ENCODE results near the gene TJP3. TPM values are rescaled to one million over a fixed set of nuclear protein-coding genes. Genes with fewer than 3 reads are reported as not detected.

The TJP3 gene, protein sequence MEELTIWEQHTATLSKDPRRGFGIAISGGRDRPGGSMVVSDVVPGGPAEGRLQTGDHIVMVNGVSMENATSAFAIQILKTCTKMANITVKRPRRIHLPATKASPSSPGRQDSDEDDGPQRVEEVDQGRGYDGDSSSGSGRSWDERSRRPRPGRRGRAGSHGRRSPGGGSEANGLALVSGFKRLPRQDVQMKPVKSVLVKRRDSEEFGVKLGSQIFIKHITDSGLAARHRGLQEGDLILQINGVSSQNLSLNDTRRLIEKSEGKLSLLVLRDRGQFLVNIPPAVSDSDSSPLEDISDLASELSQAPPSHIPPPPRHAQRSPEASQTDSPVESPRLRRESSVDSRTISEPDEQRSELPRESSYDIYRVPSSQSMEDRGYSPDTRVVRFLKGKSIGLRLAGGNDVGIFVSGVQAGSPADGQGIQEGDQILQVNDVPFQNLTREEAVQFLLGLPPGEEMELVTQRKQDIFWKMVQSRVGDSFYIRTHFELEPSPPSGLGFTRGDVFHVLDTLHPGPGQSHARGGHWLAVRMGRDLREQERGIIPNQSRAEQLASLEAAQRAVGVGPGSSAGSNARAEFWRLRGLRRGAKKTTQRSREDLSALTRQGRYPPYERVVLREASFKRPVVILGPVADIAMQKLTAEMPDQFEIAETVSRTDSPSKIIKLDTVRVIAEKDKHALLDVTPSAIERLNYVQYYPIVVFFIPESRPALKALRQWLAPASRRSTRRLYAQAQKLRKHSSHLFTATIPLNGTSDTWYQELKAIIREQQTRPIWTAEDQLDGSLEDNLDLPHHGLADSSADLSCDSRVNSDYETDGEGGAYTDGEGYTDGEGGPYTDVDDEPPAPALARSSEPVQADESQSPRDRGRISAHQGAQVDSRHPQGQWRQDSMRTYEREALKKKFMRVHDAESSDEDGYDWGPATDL
- total RNA-seq: not detected in 2 replicates

DNA sequence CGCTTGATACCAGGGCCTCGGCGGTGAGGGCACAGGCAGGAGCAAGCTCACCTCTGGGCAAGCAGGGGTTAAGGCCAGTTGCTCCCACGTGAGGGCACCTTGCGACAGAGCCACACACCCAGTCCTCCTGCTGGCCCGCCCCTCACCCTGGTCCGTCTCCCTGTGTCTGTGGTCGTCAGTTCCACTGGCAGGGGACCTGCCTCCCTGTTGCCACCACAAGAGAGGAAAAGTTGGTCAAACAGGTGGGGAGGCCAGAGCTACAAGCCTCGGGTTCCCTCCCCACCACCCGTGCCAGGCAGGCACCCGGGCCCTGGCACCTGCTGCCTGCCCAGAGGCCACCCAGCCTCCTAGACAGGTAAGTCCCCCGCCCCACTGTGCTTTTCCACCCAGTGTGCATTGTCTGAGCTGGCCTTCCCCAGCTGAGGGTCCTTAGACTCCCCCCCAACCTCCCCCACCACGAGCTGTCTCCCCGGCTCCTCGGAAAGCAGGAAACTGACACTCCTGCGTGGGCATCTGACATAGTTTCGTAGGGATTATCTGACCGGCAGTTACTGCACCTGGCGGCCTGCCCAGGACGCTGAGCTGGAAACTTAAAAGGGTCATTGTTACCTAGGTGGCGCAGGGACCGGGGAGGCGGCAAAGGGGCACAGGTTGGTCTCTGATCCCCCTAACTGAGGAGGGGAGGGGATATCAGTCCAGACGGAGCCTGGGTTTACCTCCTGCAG lies at the start of gene TJP3:
Gene TJP3, plus strand, starts transcription at position 178 of the 725 bp plus-strand sequence. CDS start 20,049 bp downstream, outside the sequence.
- no peak for DNase-seq (ENCODE audit: low read depth)
- TF ChIP-seq, protein P1, sequence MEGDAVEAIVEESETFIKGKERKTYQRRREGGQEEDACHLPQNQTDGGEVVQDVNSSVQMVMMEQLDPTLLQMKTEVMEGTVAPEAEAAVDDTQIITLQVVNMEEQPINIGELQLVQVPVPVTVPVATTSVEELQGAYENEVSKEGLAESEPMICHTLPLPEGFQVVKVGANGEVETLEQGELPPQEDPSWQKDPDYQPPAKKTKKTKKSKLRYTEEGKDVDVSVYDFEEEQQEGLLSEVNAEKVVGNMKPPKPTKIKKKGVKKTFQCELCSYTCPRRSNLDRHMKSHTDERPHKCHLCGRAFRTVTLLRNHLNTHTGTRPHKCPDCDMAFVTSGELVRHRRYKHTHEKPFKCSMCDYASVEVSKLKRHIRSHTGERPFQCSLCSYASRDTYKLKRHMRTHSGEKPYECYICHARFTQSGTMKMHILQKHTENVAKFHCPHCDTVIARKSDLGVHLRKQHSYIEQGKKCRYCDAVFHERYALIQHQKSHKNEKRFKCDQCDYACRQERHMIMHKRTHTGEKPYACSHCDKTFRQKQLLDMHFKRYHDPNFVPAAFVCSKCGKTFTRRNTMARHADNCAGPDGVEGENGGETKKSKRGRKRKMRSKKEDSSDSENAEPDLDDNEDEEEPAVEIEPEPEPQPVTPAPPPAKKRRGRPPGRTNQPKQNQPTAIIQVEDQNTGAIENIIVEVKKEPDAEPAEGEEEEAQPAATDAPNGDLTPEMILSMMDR (IDR thresholded peaks at IDR 0.05; ENCODE audit: insufficient read depth, low read depth, low read length): no peak
- H3K4me3 ChIP-seq (ENCODE audit: low read depth, low read length): no peak within 1 kb of the TSS

DNA sequence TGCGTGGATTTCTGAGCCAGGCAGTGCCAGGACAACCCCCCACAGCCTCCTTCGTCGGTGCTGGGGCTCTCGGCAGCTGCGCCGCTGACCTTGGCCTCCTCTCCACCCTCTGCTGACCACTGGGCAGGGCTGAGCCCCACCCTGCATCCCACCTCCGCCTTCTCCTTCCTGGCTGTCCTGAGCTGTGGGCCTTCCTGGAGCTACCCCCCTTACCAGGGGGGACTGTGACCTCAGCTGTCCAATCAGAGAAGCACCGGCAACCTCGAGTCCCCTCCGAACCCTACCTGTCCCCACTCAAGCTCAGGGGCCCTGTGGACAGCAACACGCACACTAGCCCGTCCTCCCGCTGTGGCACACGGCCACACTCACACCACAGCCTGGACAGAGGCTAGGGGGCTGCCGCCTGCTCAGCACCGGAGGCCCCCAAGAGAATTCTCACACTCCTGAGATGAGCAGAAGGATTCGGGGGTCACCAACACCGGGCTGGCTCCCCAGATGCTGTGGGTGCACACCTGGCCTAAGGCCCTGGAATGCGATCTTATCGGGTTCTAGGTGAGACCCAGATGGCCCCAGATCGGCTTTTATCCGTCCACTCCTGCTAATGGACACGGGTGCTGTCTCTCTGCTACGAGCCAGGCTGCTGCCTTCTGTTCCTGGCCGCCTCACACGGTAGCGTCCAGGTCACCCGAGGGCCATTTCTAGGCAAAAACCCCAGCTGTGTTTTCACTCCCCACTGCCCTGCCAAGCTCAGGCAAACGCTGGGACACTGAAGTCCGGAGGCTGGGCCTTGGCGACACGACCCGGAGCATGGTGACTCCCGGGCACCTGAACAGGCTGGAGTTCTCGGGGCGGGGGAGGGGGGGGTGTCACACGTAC lies 49.1 kb upstream of the TJP3 start:
- H3K4me3 ChIP-seq (ENCODE audit: low read depth, low read length): no peak overlapping the region
- no peak for DNase-seq (ENCODE audit: low read depth)
- TF ChIP-seq, protein P1 (IDR thresholded peaks at IDR 0.05; ENCODE audit: insufficient read depth, low read depth, low read length): no peak

DNA sequence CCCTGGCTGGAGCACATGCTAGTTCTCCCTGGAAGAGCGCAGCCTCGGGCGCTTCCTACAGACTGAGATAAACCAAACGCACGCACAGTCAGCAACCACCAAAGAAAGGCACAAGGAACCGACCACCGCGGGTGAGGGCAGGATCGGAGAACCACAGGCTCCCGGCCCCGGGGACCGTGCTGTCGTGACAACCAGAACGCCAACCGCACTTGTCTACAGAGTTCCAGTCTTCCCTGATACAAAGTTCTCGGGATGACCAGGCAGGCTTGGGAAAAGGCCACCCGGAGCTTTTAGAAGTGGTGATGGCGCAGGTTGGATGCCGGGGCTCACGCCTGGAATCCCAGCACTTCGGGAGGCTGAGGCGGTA lies 48.5 kb upstream of the TJP3 start:
- TF ChIP-seq, protein P1 (IDR thresholded peaks at IDR 0.05; ENCODE audit: insufficient read depth, low read depth, low read length): no peak
- DNase-seq (ENCODE audit: low read depth): no peak
- H3K4me3 ChIP-seq (ENCODE audit: low read depth, low read length): no peak overlapping the region

DNA sequence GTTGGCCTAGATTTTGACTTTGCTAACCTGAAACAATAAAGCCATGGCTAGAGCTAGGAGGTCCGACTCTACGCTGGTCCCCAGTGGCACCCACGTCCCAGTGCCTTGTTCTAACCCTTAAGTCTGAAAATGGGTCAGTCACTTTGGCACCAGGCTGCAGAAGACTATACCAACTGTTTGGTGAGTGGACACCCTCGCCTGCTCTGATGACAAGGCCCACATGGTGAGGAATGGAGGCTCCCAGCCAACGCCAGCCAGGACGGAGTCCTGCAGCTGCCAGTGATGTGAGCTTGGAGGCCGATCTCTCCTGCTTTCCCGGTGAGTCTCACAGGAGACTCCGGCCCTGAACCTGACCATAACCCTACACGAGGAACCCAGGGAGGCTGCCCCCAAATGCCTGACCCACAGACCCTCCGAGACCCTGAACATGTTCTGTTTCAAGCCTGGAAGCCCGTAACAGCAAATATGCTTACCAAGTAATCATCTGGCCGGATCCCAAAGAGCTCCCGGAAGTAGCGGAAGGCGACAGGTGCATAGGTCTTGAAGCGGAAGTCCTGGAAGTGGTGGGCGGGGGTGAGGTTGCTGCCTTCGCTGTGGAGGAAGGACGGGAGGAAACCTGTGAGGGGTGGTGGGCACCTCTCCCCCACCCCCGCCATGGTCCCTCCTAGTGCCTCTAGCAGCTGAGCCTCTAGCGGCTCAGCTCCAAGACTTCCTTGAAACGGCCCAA lies 47.5 kb upstream of the TJP3 start:
- no peak overlapping the region for H3K4me3 ChIP-seq (ENCODE audit: low read depth, low read length)
- no peak for DNase-seq (ENCODE audit: low read depth)
- TF ChIP-seq, protein P1 (IDR thresholded peaks at IDR 0.05; ENCODE audit: insufficient read depth, low read depth, low read length): no peak

DNA sequence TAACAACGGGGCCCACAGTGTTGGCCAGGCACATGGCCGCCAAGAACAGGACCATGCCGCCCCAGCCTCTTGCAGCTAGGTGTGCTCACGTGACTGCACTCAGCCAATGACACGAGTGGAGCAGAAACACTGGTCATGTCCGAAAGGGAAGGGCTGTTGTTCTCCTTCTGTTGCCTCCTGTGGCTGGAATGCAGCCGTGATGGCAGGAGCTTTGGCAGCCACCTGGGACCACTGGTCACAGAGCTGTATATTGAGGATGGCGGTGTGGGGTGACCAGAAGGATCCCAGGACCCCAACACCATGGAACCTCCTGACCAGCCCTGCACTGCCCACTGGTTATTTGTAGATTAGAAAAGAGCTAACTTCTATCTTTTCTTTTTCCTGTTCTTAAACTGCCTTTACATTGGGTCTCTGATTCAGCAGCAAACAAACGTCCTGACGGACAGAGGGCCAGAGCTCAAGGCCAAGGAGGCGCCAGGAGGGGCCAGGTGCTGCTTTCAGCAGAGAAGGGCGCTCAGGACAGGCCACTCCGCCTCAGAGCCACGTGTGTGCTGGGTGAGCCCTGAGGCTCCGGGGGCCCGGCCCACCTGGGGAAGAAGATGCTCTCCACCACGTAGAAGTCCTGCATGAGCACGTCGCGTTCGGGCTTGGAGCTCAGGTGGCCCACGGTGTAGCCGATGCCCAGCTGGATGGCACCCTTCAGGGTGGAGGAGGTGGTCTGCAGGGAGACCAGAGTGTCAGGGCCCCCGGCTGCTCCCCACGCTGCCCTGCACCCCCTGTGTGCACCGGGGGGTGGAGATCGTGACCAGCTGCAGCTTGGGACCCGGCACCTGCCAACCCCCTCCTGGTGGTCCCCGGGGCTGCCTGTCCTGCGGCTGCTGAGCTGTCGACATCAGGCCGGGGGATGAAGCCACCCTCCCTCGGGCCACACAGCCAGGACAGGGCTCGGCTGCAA lies 46.6 kb upstream of the TJP3 start:
- TF ChIP-seq, protein P1 (IDR thresholded peaks at IDR 0.05; ENCODE audit: insufficient read depth, low read depth, low read length): no peak
- no peak overlapping the region for H3K4me3 ChIP-seq (ENCODE audit: low read depth, low read length)
- DNase-seq (ENCODE audit: low read depth): no peak
